Activated T-helper 1 cell treated with anti-CD3 and anti-CD28 coated beads, Interleukin-12 subunit alpha, Interleukin-12 subunit beta, Interleukin-2, Interleukin-4 antibody, amounts not matched to agents 30 ng/mL and 10 ng/mL and 1 ng/mL, durations not matched to agents 14 hours and 24 hours and 36 hours (primary cell): Measurements from ENCODE around the gene LTC4S. TPM values are rescaled to one million over a fixed set of nuclear protein-coding genes. Genes with fewer than 3 reads are reported as not detected.

Experiments
- DNase-seq: peaks from one replicate; pipeline ENCODE4 v3.0.0; 2021; ENCODE audit warnings: low spot score
- H3K27ac Mint-ChIP-seq: one replicate; pipeline ENCODE4 v1.8.0; 2021; ENCODE audit warnings: mild to moderate bottlenecking, mixed read lengths
- H3K27me3 Mint-ChIP-seq: one replicate; pipeline ENCODE4 v1.8.0; 2022; ENCODE audit warnings: mild to moderate bottlenecking, moderate library complexity, mixed read lengths; ENCODE audit not compliant: insufficient read depth
- H3K36me3 Mint-ChIP-seq: one replicate; pipeline ENCODE4 v1.8.0; 2021; ENCODE audit warnings: low read depth, mixed read lengths
- H3K4me1 Mint-ChIP-seq: one replicate; pipeline ENCODE4 v1.8.0; 2021; ENCODE audit warnings: low read depth, mixed read lengths
- H3K4me3 Mint-ChIP-seq: one replicate; pipeline ENCODE4 v1.8.0; 2021; ENCODE audit warnings: mild to moderate bottlenecking, moderate library complexity, mixed read lengths
- H3K9me3 Mint-ChIP-seq: one replicate; pipeline ENCODE4 v1.8.0; 2021; ENCODE audit warnings: mixed read lengths
- intact Hi-C: fragments of 100-400 bp; cut with micrococcal nuclease; formaldehyde crosslinking; loops from one replicate; pipeline ENCODE4 v1.15.1; 2024
- total RNA-seq: library from RNA; stranded (reverse); gene quantifications from 2 replicates; pipeline ENCODE4 v1.2.3, GENCODE V29; 2022

Gene LTC4S
- total RNA-seq, 1 donor from 2014 or later, result 1.7 TPM

GRCh38 chr5:179841621-179842020, 47.8 kb downstream of the LTC4S start:
- H3K27me3 Mint-ChIP-seq, result no peaks in the 10 kb centered on the region
- DNase-seq, result no peak
- intact Hi-C loops, result no loop called here
- peaks cover 5% of the 10 kb centered on the region for H3K9me3 Mint-ChIP-seq
- peaks cover 7% of the 10 kb centered on the region for H3K4me1 Mint-ChIP-seq
- H3K27ac Mint-ChIP-seq, result no peak overlapping the region
- H3K4me3 Mint-ChIP-seq, result no peak overlapping the region
- peaks cover 15% of the 10 kb centered on the region for H3K36me3 Mint-ChIP-seq

Other genes starting within 250 kb of the LTC4S start
- gene RUFY1, start 243.4 kb upstream of the LTC4S start, total RNA-seq, result 37.0 and 38.3 TPM in 2 replicates
- 987 and 1,028 TPM in 2 replicates for gene HNRNPH1, start 170.3 kb upstream of the LTC4S start, total RNA-seq
- gene CBY3, start 113.0 kb upstream of the LTC4S start, total RNA-seq, result 0.66 and 1.0 TPM in 2 replicates
- 451 and 465 TPM in 2 replicates for gene CANX, start 95.0 kb upstream of the LTC4S start, total RNA-seq
- gene MAML1, start 61.2 kb upstream of the LTC4S start, total RNA-seq, result 36.0 and 37.6 TPM in 2 replicates
- gene MGAT4B, start 12.9 kb downstream of the LTC4S start, total RNA-seq, result 124 and 132 TPM in 2 replicates
- gene SQSTM1, start 26.9 kb downstream of the LTC4S start, total RNA-seq, result 221 and 233 TPM in 2 replicates
- 24.6 and 26.3 TPM in 2 replicates for gene MRNIP, start 64.8 kb downstream of the LTC4S start, total RNA-seq
- gene TBC1D9B, start 113.9 kb downstream of the LTC4S start, total RNA-seq, result 123 and 127 TPM in 2 replicates